ENCODE data around the gene ANKRD6.

ANKRD6 gene

DNA sequence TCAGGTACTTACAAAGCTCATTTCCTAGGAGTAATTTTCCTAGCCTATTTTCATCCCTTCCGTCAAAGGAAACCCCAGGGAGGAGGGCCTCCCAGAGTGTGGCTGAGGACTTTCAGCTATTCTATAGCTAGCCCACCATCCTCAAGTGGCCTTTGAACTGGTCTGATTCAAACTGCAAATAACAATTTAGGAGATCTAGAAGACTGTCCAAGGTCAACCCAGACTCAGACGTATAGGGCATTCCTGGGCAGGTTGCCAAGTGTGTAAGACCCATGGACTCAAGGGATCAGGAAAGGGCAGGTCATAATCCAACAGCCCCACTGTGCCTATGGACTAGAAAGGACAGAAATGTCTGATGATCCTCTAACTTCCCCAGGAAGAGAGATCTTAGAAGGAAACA, 18.7 kb upstream of the ANKRD6 start:
- no peak for DNase-seq

DNA sequence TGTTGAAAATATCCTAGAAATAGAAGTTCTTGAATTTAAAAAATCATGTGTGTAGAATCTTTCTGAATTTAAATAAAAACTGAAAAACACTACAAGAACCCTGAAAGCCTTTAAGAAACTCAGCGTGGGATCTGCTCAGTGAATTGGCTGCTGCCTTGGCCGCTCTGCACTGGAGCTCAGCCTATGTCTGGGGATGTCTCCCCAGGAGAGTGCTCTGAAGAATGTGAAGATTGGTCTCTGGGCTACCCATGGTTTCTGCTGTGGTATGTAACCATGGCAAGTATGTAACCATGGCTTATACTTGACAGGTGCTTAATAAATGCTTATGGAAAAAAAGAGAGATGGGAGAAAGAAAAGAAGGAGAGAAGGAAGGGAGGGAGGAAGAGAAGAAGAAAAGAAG, 17.8 kb upstream of the ANKRD6 start:
- DNase-seq, result no peak

- DNase-seq, result no peak
These were observed 16.2 kb upstream of the ANKRD6 start for GRCh38 chr6:89416796-89417195.

DNA sequence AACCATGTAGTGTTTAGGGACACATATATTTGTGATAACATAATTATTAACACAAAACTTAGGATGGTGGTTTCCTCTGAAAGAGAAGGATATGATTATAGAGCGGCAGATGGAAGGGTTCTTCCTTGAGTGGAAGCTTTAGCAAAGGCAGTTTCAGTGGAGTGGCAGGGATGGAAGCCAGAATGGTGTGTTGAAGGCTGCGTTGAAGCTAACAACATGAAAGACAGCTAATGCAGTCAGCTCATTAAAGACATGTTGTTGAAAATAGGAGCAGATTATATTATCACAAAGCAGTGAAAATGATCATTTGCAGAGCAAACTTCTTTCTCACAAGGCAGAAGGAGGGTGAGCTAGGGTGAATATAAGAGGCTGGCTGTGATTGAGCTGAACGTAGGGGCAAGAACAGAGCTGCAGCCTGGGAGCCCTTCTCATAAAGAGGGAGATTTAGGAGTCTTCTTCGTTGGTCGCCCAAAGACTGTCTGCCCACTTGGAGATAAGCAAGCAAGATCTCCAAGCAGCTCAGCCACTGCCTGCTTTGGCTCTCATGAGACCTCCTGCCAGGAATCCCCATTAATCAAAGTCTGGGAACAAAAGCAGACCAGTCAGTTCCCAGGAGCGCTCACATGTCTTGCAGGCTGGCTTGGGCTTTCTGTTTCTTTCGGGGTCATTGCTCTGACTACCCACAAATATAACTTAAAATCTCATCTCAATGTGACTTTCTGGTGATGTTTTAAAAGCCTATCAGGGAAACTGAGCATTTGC, 2.6 kb upstream of the ANKRD6 start:
- DNase-seq, result peak; percentile 9

DNA sequence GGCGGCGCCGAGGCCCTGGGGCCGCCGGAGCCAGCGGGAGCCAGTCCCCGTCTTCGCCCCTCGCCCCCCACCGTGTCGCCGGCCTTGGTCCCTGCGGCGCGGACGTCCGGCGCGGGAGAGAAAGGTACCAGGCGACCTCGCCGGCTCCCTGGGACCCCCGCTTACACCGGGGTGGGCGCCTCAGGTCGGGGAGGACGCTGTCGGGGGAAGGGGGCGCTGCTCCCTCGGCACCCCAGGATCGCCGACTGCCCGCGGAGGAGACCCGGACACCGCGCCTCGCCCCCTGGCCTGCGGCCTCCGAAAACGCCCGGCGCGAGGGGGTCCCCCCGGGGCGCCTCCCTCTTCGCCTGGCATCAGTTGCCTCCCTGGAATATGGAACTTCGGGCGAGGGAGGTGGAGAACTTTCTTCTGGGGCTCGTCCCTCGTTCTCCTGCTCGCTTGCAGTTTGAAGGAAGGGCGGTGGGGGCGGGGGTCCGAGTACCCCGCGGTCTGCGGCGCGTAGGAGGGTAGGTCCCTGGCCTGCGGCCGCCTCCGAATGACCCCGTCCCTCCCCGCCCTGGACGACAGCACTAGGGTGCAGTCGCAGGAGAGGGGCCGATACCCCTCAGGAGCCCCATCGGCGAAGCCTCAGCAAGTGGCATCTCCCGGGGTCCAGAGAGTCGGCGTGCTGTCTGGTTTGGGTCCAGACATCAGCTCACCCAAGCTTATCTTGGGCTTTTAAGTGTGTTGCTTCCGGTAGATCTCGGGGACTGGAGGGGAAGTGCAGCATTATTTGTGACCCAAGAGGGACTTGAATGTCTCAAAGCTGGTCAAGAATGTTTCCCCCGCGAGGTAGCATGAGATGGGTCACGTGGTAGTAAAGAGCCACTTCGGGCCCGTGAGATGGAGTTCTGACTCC, 549 bp downstream of the ANKRD6 start:
- DNase-seq, result peak; percentile 22

DNA sequence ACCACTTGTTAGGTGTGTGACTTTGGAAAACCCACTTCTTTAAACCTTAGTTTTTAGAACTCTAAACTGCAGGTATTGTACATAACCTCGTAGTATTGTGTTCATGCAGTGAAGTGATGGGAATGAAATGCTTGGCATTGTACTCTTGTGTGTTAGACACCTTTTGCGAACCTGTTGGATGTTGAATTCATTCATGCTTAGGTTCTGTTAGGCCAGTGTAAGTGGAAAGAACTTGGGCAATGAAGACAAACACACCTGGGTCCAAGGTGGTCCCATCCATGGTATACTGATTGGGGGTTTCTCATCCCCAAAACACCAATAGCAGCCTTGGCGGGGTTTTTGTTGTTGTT, 1.2 kb downstream of the ANKRD6 start:
- DNase-seq, result no peak

DNA sequence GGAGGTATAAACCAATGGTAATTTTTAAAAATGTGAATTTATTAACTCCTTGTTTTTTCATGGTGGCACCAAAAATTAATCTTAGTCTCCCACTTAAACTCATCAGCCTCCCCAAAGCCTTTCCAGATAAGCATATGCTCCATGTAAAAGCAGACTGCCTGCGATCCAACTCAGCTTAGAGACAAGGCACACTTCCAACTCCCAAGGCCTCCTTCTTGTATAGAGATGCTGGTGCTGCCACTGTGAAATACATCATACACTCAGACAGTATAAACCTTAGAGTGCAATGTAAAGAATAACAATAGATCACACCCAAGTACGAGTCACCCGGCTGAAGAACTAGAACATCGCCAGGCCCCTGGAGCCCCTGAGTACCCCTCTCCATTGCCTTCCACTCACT, 2.0 kb downstream of the ANKRD6 start:
- DNase-seq, result no peak

- peak; percentile 18 for DNase-seq
These were observed 3.3 kb downstream of the ANKRD6 start for GRCh38 chr6:89436226-89436625.

- DNase-seq, result no peak
These were observed 5.3 kb downstream of the ANKRD6 start for GRCh38 chr6:89438248-89438647.

- DNase-seq, result no peak
These were observed 6.1 kb downstream of the ANKRD6 start for GRCh38 chr6:89439014-89439413.

DNA sequence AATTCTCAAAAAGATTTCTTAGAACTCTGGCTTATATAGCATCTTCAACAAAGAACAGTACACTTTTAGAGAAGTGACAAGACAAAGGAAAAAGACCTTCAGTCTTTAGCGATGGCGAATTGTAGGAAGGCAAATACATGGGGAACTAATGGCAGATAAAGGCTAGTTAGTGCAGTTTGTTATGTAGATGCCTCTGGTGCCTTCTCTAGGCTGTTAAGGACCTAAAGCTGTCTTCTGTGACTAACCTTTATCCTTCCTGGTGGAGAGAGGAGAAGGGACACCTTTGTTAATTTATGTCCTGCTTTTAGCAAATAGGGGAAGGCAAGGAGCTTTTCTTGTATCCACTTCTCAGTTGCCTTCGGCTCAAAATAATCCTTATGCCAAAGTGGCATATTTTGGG, 7.2 kb downstream of the ANKRD6 start:
- DNase-seq, result no peak

- DNase-seq, result no peak
These were observed 10.7 kb downstream of the ANKRD6 start for GRCh38 chr6:89443658-89444057.

DNA sequence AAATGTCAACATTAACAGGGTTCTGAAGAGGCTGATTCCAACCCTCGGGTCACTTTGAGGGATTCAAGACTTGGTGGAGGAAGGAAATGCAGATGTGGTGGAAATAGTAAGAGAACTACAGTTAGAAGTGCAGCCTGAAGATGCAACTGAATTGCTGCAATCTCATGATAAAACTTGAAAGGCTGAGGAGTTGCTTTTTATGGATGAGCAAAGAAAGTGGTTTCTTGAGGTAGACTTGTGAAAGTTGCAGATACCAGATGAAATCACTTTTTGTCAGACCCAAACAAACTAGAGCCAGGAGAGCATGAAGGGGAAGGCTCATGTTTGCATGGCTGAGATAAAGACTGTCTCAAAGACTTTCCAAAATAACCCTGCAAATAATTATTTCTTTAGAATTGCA, 16.2 kb downstream of the ANKRD6 start:
- DNase-seq, result no peak

GRCh38 chr6:89452281-89452680, 19.3 kb downstream of the ANKRD6 start:
- DNase-seq, result peak; percentile 10

GRCh38 chr6:89454300-89454699, 21.3 kb downstream of the ANKRD6 start:
- DNase-seq, result no peak

GRCh38 chr6:89458704-89459103, 25.8 kb downstream of the ANKRD6 start:
- no peak for DNase-seq

GRCh38 chr6:89459501-89459900, 26.5 kb downstream of the ANKRD6 start:
- DNase-seq, result no peak

DNA sequence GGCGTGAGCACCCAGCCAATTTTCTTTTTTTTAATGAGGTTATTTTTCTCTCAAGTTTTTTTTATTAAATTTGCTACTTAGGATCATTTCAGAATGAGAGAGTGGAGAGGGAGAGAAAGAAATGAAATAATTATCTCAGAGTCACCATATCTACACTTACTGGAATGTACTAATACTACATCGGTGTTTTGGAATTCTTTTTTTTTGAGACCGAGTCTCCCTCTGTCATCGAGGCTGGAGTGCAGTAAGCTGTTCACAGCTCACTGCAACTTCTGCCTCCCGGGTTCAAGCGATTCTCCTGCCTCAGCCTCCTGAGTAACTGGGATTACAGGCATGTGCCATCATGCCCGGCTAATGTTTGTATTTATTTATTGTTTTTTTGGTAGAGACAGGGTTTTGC, 27.8 kb downstream of the ANKRD6 start:
- DNase-seq, result no peak

GRCh38 chr6:89462503-89462902, 29.6 kb downstream of the ANKRD6 start:
- no peak for DNase-seq

- DNase-seq, result no peak
These were observed 31.3 kb downstream of the ANKRD6 start for GRCh38 chr6:89464295-89464694.

GRCh38 chr6:89467437-89467836, 34.5 kb downstream of the ANKRD6 start:
- DNase-seq, result no peak

DNA sequence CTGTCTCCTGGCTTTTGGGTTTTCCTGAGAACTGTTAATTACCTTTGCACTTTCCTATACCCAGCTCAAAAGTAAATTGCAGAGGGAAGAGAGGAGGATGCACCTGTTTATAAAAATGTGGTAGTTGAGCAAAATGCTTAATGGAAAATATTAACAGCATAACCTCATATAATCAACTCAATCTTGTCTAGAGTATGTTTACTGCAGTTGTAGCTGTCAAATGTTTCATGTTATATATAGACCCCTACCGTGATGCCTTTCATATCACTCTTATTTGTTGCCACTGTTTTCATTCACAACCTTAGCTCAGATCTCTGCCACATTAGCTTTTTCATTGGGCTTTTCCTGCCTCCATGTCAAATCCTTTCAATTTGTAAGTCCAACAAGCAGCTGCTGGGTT, 36.0 kb downstream of the ANKRD6 start:
- no peak for DNase-seq

GRCh38 chr6:89471287-89471867, 38.4 kb downstream of the ANKRD6 start:
- no peak for DNase-seq

DNA sequence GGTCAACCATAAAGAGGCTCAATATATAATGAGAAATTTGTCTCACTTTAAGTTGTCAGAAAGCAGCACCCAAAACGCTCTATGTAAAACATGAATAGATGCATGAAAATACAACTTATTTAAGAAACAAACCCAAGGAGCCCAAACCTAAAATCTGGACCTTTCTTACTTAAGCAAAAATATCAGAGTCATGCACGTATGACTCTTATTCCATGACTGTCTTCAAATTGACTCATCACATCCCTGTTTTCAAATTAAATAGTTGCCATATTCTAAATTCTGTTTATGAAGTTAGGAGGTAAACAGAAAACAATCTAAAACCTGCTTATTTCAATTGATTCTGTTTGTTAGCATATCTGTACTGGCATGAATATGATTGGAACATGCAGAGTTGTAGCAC, 42.1 kb downstream of the ANKRD6 start:
- no peak for DNase-seq

All from NCI-H2107 (cell line).